T-cell (primary cell): Measurements from ENCODE around the gene INPP4B. TPM values are rescaled to one million over a fixed set of nuclear protein-coding genes. Genes with fewer than 3 reads are reported as not detected.
"Not testable (repeated sequence)": the region's sequence is repeated elsewhere in the genome, so short reads cannot be mapped to it uniquely, and the experiment has no call there.

Experiments used
- ATAC-seq, 4 experiments: fragments of 200-7000 bp in 3 of 4; fragments of 150-1000 bp in 1 of 4; cut with Tn5 transposase; replicated peaks in 1 of 4; 1 replicate in 3 of 4; 2 replicates in 1 of 4; pipeline ENCODE4 v1.10.0; 2021; ENCODE audit warnings: moderate library complexity in 3 of 4, mild to moderate bottlenecking in 2 of 4, moderate number of reproducible peaks in 1 of 4
- CTCF ChIA-PET, 2 donors: fragments of 300-600 bp; sonication (Branson Sonifier 250); formaldehyde crosslinking; loops; one replicate each; lab custom pipeline; 2022; ENCODE audit warnings: antibody characterized with exemption in 2 of 2; lab: Charles Lee
- POLR2A ChIA-PET, 2 donors: fragments of 300-600 bp; sonication (Branson Sonifier 250); formaldehyde crosslinking; loops; one replicate each; lab custom pipeline; 2022; ENCODE audit warnings: antibody characterized with exemption in 2 of 2; lab: Charles Lee
- DNase-seq, 35 experiments: peaks; one replicate each; pipeline versions ENCODE4 v3.0.0 to v3.0.0-alpha.2; 2013 to 2023
- H3K27ac ChIP-seq: one replicate; pipeline ENCODE4 v1.5.1; 2013; ENCODE audit warnings: low read length
- H3K27me3 ChIP-seq, 2 experiments: replicated peaks in 1 of 2; 1 replicate in 1 of 2; 2 replicates in 1 of 2; pipeline versions ENCODE4 v1.6.1 to v1.7.0; 2013; ENCODE audit warnings: low read length in 1 of 2, mixed read lengths in 1 of 2; ENCODE audit not compliant: control insufficient read depth in 2 of 2, insufficient read depth in 2 of 2; ENCODE audit errors: extremely low read depth in 1 of 2
- H3K36me3 ChIP-seq, 2 donors: 1 replicate in 1 of 2; 2 replicates in 1 of 2; pipeline versions ENCODE4 v1.6.1 to v1.7.0; 2013; ENCODE audit warnings: low read length in 1 of 2; ENCODE audit not compliant: control insufficient read depth in 2 of 2, insufficient read depth in 1 of 2; ENCODE audit errors: extremely low read depth in 1 of 2
- H3K4me1 ChIP-seq, 2 experiments: 1 replicate in 1 of 2; 2 replicates in 1 of 2; pipeline versions ENCODE4 v1.6.1 to v1.7.0; 2013; ENCODE audit warnings: low read length in 2 of 2, mixed read lengths in 1 of 2; ENCODE audit not compliant: insufficient read depth in 2 of 2, control insufficient read depth in 1 of 2; ENCODE audit errors: extremely low read depth in 1 of 2
- H3K4me3 ChIP-seq, 2 donors: 1 replicate in 1 of 2; 2 replicates in 1 of 2; pipeline versions ENCODE4 v1.5.1 to v1.7.0; 2013; ENCODE audit warnings: mild to moderate bottlenecking in 2 of 2, low read length in 1 of 2, moderate library complexity in 1 of 2; ENCODE audit not compliant: control insufficient read depth in 1 of 2; ENCODE audit errors: extremely low read depth in 1 of 2
- H3K9me3 ChIP-seq: 2 replicates; pipeline ENCODE4 v1.7.0; 2013
- H3K27ac Mint-ChIP-seq, 2 donors: one replicate each; pipeline ENCODE4 v1.8.0; 2020 to 2021; ENCODE audit warnings: mild to moderate bottlenecking in 2 of 2, mixed read lengths in 2 of 2
- H3K27me3 Mint-ChIP-seq, 2 donors: one replicate each; pipeline ENCODE4 v1.8.0; 2021 to 2022; ENCODE audit warnings: mixed read lengths in 2 of 2
- H3K36me3 Mint-ChIP-seq: one replicate; pipeline ENCODE4 v1.8.0; 2021; ENCODE audit warnings: mixed read lengths
- H3K4me1 Mint-ChIP-seq, 3 donors: one replicate each; pipeline ENCODE4 v1.8.0; 2020 to 2022; ENCODE audit warnings: mixed read lengths in 3 of 3, mild to moderate bottlenecking in 1 of 3
- H3K4me3 Mint-ChIP-seq, 3 donors: one replicate each; pipeline ENCODE4 v1.8.0; 2020 to 2022; ENCODE audit warnings: mild to moderate bottlenecking in 3 of 3, mixed read lengths in 3 of 3, moderate library complexity in 3 of 3
- H3K9me3 Mint-ChIP-seq, 3 donors: one replicate each; pipeline ENCODE4 v1.8.0; 2020 to 2022; ENCODE audit warnings: mixed read lengths in 3 of 3
- WGBS: methylation state at CpG from one replicate; pipeline ENCODE4 v1.1.5; 2013; ENCODE audit warnings: missing lambda C conversion rate; ENCODE audit not compliant: insufficient coverage; 5-methylcytosine and 5-hydroxymethylcytosine counted together
- total RNA-seq, 35 experiments: library from RNA in 6 of 35; stranded (reverse) in 6 of 35; fragments of 120-200 nt in 1 of 35; gene quantifications; one replicate each; pipeline versions ENCODE4 v1.2.1 to v1.2.4 and lab custom pipeline; 2013 to 2026

Gene INPP4B
- total RNA-seq, 5 donors from 2014 or later (not counting 1 experiment from before 2014, with no cell fraction given) = 47.4 to 99.7 (median 71.3) TPM

GRCh38 chr4:142081025-142081424 is 765.1 kb downstream of the INPP4B start:
- Histone ChIP-seq H3K36me3 (peaks cover 0 to 39% of the 10 kb centered on the region in 2 donors), H3K4me3 (no peak overlapping the region)

GRCh38 chr4:142079959-142080358 is 766.1 kb downstream of the INPP4B start:
- Mint-ChIP-seq H3K27ac (no peak overlapping the region), H3K9me3 (no peaks in the 10 kb centered on the region), H3K27me3 (no peaks in the 10 kb centered on the region), H3K4me3 (no peak overlapping the region), H3K4me1 (peaks cover 0 to 2% (median 0%) of the 10 kb centered on the region in 3 donors), H3K36me3 (peaks cover 54% of the 10 kb centered on the region)
- Histone ChIP-seq H3K4me3 (no peak overlapping the region), H3K4me1 (no peaks in the 10 kb centered on the region), H3K27me3 (no peaks in the 10 kb centered on the region), H3K27ac (no peak overlapping the region), H3K9me3 (no peaks in the 10 kb centered on the region), H3K36me3 (peaks cover 0 to 38% of the 10 kb centered on the region in 2 donors)
- ChIA-PET POLR2A (no interaction called here), CTCF (no interaction called here)
- DNase-seq = no peak
- no peak for ATAC-seq
- no CpG with 5 or more reads among the region's 1 CpG for WGBS

More at GRCh38 chr4:142081025-142081424, 765.1 kb downstream of the INPP4B start:
- DNase-seq = no peak
- ATAC-seq = no peak
- no peak overlapping the region for H3K4me3 Mint-ChIP-seq
- H3K36me3 Mint-ChIP-seq = peaks cover 53% of the 10 kb centered on the region
- CTCF ChIA-PET = no interaction called here
- no peaks in the 10 kb centered on the region for H3K9me3 ChIP-seq
- H3K27ac Mint-ChIP-seq = no peak overlapping the region
- H3K27ac ChIP-seq = no peak overlapping the region
- peaks cover 0 to 2% (median 0%) of the 10 kb centered on the region in 3 donors for H3K4me1 Mint-ChIP-seq
- no peaks in the 10 kb centered on the region for H3K4me1 ChIP-seq
- no peaks in the 10 kb centered on the region for H3K9me3 Mint-ChIP-seq
- H3K27me3 Mint-ChIP-seq = no peaks in the 10 kb centered on the region
- H3K27me3 ChIP-seq = no peaks in the 10 kb centered on the region
- no CpG with 5 or more reads among the region's 4 CpGs for WGBS
- POLR2A ChIA-PET = interaction anchor here in 1 of 2 donors (0.7 kb wide), 1 partner anchor 718 kb away, joined by 4 read pairs; no protein-coding TSS in a partner anchor

GRCh38 chr4:142077048-142077447 is 769.1 kb downstream of the INPP4B start:
- no CpG with 5 or more reads among the region's 2 CpGs for WGBS
- POLR2A ChIA-PET = no interaction called here

GRCh38 chr4:142068304-142068703 is 777.8 kb downstream of the INPP4B start:
- H3K27ac Mint-ChIP-seq, H3K4me3 ChIP-seq, H3K36me3 ChIP-seq, H3K4me3 Mint-ChIP-seq, POLR2A ChIA-PET, ATAC-seq, H3K27me3 ChIP-seq, H3K27ac ChIP-seq, H3K9me3 ChIP-seq, DNase-seq, CTCF ChIA-PET, H3K4me1 ChIP-seq, H3K27me3 Mint-ChIP-seq: not testable (repeated sequence)
- H3K9me3 Mint-ChIP-seq = peaks cover 8 to 18% (median 9%) of the 10 kb centered on the region in 3 donors
- H3K4me1 Mint-ChIP-seq = peaks cover 13 to 28% (median 18%) of the 10 kb centered on the region in 3 donors
- peaks cover 69% of the 10 kb centered on the region for H3K36me3 Mint-ChIP-seq
- WGBS = no CpG with 5 or more reads among the region's 2 CpGs

More at GRCh38 chr4:142077048-142077447, 769.1 kb downstream of the INPP4B start:
- H3K4me3 Mint-ChIP-seq = no peak overlapping the region
- no peaks in the 10 kb centered on the region for H3K9me3 Mint-ChIP-seq
- peaks cover 0 to 29% of the 10 kb centered on the region in 2 donors for H3K36me3 ChIP-seq
- no peak overlapping the region for H3K27ac Mint-ChIP-seq
- no peaks in the 10 kb centered on the region for H3K4me1 ChIP-seq
- no peak overlapping the region for H3K4me3 ChIP-seq
- no peaks in the 10 kb centered on the region for H3K9me3 ChIP-seq
- no peaks in the 10 kb centered on the region for H3K27me3 ChIP-seq
- CTCF ChIA-PET = no interaction called here
- DNase-seq (no peak), ATAC-seq (no peak)
- H3K4me1 Mint-ChIP-seq = peaks cover 0 to 2% (median 0%) of the 10 kb centered on the region in 3 donors
- H3K27ac ChIP-seq = no peak overlapping the region
- peaks cover 70% of the 10 kb centered on the region for H3K36me3 Mint-ChIP-seq
- no peaks in the 10 kb centered on the region for H3K27me3 Mint-ChIP-seq

- peaks cover 66% of the 10 kb centered on the region for H3K36me3 Mint-ChIP-seq
- H3K27ac Mint-ChIP-seq, DNase-seq: not testable (repeated sequence)
Measured at GRCh38 chr4:142066562-142066961, 779.5 kb downstream of the INPP4B start.

GRCh38 chr4:142065086-142065647 is 780.9 kb downstream of the INPP4B start:
- H3K36me3 Mint-ChIP-seq = peaks cover 59% of the 10 kb centered on the region
- no peaks in the 10 kb centered on the region for H3K4me1 ChIP-seq
- no peak overlapping the region for H3K4me3 Mint-ChIP-seq
- H3K27me3 ChIP-seq = no peaks in the 10 kb centered on the region
- no peak for ATAC-seq
- H3K4me1 Mint-ChIP-seq = peaks cover 18 to 25% (median 19%) of the 10 kb centered on the region in 3 donors
- ChIA-PET POLR2A (no interaction called here), CTCF (no interaction called here)
- no peak overlapping the region for H3K4me3 ChIP-seq
- no peak overlapping the region for H3K27ac Mint-ChIP-seq
- peaks cover 8 to 16% (median 9%) of the 10 kb centered on the region in 3 donors for H3K9me3 Mint-ChIP-seq
- no peaks in the 10 kb centered on the region for H3K9me3 ChIP-seq
- WGBS = 80% methylated on average over 1 of the region's 2 CpGs
- H3K36me3 ChIP-seq = peaks cover 0 to 5% of the 10 kb centered on the region in 2 donors
- DNase-seq = no peak
- H3K27ac ChIP-seq = no peak overlapping the region
- no peaks in the 10 kb centered on the region for H3K27me3 Mint-ChIP-seq

More at GRCh38 chr4:142066562-142066961, 779.5 kb downstream of the INPP4B start:
- H3K4me1 ChIP-seq, H3K27me3 Mint-ChIP-seq, H3K4me3 Mint-ChIP-seq, H3K27ac ChIP-seq, H3K9me3 ChIP-seq, POLR2A ChIA-PET, H3K27me3 ChIP-seq, H3K36me3 ChIP-seq, CTCF ChIA-PET, ATAC-seq, H3K4me3 ChIP-seq: not testable (repeated sequence)
- peaks cover 8 to 18% (median 9%) of the 10 kb centered on the region in 3 donors for H3K9me3 Mint-ChIP-seq
- WGBS = 97% methylated on average over 8 of the region's 8 CpGs
- H3K4me1 Mint-ChIP-seq = peaks cover 18 to 29% (median 19%) of the 10 kb centered on the region in 3 donors
